ENCODE data around the gene CYREN. TPM values are rescaled to one million over a fixed set of nuclear protein-coding genes. Genes with fewer than 3 reads are reported as not detected.

Gene CYREN
- total and polyA plus RNA-seq, 9 of the 15 experiments (the other 6 are each of a cell fraction or from before 2014, with no cell fraction given): 13.9 to 108 (median 88.8) TPM

- H3K9me1 ChIP-seq (ENCODE audit: control insufficient read depth, insufficient read depth, low read length): no peaks in the 10 kb centered on the region
- BruUV-seq (replicated peaks): no TSS peak
- POLR2A ChIA-PET: interaction anchor here (0.6 to 3.6 kb wide), 3 partner anchors 10 to 294 kb away, joined by 3 to 20 read pairs (median 3); no protein-coding TSS in a partner anchor
These were observed 36.5 kb upstream of the CYREN start for GRCh38 chr7:135206941-135207391.

DNA sequence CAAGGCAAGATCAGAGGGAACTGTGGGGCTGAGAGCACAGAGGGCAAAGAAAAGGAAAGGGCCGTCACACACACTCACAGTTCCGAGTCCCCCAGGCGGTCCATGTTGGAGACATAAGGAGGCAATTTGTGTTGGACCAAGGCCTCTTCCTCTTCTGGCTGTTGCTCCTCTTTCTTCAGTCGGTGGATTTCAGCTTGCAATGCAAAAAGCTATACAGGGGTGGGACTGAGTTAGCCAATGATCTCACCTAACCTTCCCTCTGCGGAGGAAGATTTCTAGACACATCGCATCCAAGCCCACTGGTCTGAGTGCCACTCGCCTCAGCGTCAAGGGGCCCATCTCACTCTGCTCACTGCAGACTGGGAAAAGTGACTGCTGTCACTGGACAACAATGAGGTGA lies 35.3 kb upstream of the CYREN start:
- H3K36me3 ChIP-seq (ENCODE audit: control insufficient read depth, insufficient read depth, low read length): peaks cover 25% of the 10 kb centered on the region; the same call in 2 of the 3 replicates
- H3K4me2 ChIP-seq (ENCODE audit: insufficient read depth, low read length): no peak overlapping the region
- ATAC-seq (no peak), FAIRE-seq (no peak), DNase-seq (ENCODE audit: extremely low read depth in 1 of 4, low spot score in 3 of 4) (no peak)
- no peak overlapping the region for H3K9ac ChIP-seq (ENCODE audit: insufficient read depth in 1 of 2, low read depth in 2 of 2, low read length in 2 of 2)
- BruUV-seq (replicated peaks): no TSS peak
- 82% methylated on average over 8 of the region's 8 CpGs for WGBS (ENCODE audit: insufficient coverage, low coverage, missing lambda C conversion rate)
- H3K27me3 ChIP-seq (ENCODE audit: control insufficient read depth in 2 of 2, insufficient read depth in 2 of 2, low read length in 2 of 2): no peaks in the 10 kb centered on the region
- CTCF ChIA-PET (ENCODE audit: low intra/inter-chr PET ratio): no interaction called here
- in situ Hi-C loops (cut with MboI): no loop called here
- H3K9me3 ChIP-seq (replicated peaks; ENCODE audit: control insufficient read depth, insufficient read depth, low read depth, low read length): no peaks in the 10 kb centered on the region
- POLR2A ChIA-PET: interaction anchor here (1.3 to 3.6 kb wide), 3 partner anchors 9 to 42 kb away, joined by 3 to 20 read pairs (median 6); no protein-coding TSS in a partner anchor
- peaks cover 9 to 23% of the 10 kb centered on the region in 2 experiments for H3K4me1 ChIP-seq (replicated peaks in 1 of 2; ENCODE audit: control insufficient read depth in 2 of 2, insufficient read depth in 2 of 2, low read length in 2 of 2)
- H3K9me1 ChIP-seq (ENCODE audit: control insufficient read depth, insufficient read depth, low read length): no peaks in the 10 kb centered on the region
- H3K27ac ChIP-seq (ENCODE audit: extremely low read depth, low read depth, low read length): no peak overlapping the region
- H2AFZ ChIP-seq (ENCODE audit: low read depth, low read length): no peak overlapping the region
- no peaks in the 10 kb centered on the region for H4K20me1 ChIP-seq (replicated peaks; ENCODE audit: control insufficient read depth, insufficient read depth, low read length)
- no peaks in the 10 kb centered on the region for H3K79me2 ChIP-seq (ENCODE audit: control insufficient read depth, insufficient read depth, low read length)
- H3K4me3 ChIP-seq: no peak overlapping the region
- intact Hi-C loops (cut with micrococcal nuclease): no loop called here
- TF ChIP-seq, protein P1, sequence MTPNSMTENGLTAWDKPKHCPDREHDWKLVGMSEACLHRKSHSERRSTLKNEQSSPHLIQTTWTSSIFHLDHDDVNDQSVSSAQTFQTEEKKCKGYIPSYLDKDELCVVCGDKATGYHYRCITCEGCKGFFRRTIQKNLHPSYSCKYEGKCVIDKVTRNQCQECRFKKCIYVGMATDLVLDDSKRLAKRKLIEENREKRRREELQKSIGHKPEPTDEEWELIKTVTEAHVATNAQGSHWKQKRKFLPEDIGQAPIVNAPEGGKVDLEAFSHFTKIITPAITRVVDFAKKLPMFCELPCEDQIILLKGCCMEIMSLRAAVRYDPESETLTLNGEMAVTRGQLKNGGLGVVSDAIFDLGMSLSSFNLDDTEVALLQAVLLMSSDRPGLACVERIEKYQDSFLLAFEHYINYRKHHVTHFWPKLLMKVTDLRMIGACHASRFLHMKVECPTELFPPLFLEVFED (CRISPR knock-in tag; conservative IDR thresholded peaks at IDR 0.05): no peak
- TF ChIP-seq NEUROD1 (IDR thresholded peaks at IDR 0.05; ENCODE audit: borderline replicate concordance, low read depth, low read length, partially characterized antibody) (no peak), NR0B1 (IDR thresholded peaks at IDR 0.05; ENCODE audit: partially characterized antibody) (no peak), GTF2A2 (tag; IDR thresholded peaks at IDR 0.05) (no peak), TCF7 (IDR thresholded peaks at IDR 0.05; ENCODE audit: borderline replicate concordance) (no peak), FOXK1 (CRISPR knock-in tag; IDR thresholded peaks at IDR 0.05; ENCODE audit: borderline replicate concordance) (no peak), CXXC5 (CRISPR knock-in tag; IDR thresholded peaks at IDR 0.05) (no peak)

More at GRCh38 chr7:135206941-135207391, 36.5 kb upstream of the CYREN start:
- Histone ChIP-seq H3K27me3 (ENCODE audit: control insufficient read depth in 2 of 2, insufficient read depth in 2 of 2, low read length in 2 of 2) (no peaks in the 10 kb centered on the region; a peak in 1 of 5 replicates), H3K4me3 (no peak overlapping the region), H3K9ac (ENCODE audit: insufficient read depth in 1 of 2, low read depth in 2 of 2, low read length in 2 of 2) (no peak overlapping the region; a peak in 1 of 4 replicates), H3K36me3 (ENCODE audit: control insufficient read depth, insufficient read depth, low read length) (peaks cover 20% of the 10 kb centered on the region; the same call in 2 of the 3 replicates), H3K79me2 (ENCODE audit: control insufficient read depth, insufficient read depth, low read length) (no peaks in the 10 kb centered on the region), H2AFZ (ENCODE audit: low read depth, low read length) (no peak overlapping the region), H3K4me2 (ENCODE audit: insufficient read depth, low read length) (no peak overlapping the region), H3K9me3 (replicated peaks; ENCODE audit: control insufficient read depth, insufficient read depth, low read depth, low read length) (no peaks in the 10 kb centered on the region), H4K20me1 (replicated peaks; ENCODE audit: control insufficient read depth, insufficient read depth, low read length) (no peaks in the 10 kb centered on the region), H3K4me1 (replicated peaks in 1 of 2; ENCODE audit: control insufficient read depth in 2 of 2, insufficient read depth in 2 of 2, low read length in 2 of 2) (peaks cover 16 to 25% of the 10 kb centered on the region in 2 experiments), H3K27ac (ENCODE audit: extremely low read depth, low read depth, low read length) (no peak overlapping the region)
- intact Hi-C loops (cut with micrococcal nuclease): no loop called here
- TF ChIP-seq SPI1 (IDR thresholded peaks at IDR 0.05; ENCODE audit: borderline replicate concordance, low read depth, low read length) (0 out of 2 replicates have a peak, but pooled peaks have one; percentile 21), STAT5B (CRISPR knock-in tag; IDR thresholded peaks at IDR 0.05) (no peak)
- 67% methylated on average over 7 of the region's 7 CpGs for WGBS (ENCODE audit: insufficient coverage, low coverage, missing lambda C conversion rate)
- ATAC-seq (no peak), DNase-seq (ENCODE audit: extremely low read depth in 1 of 4, low spot score in 3 of 4) (no peak), FAIRE-seq (peak; percentile 37)
- CTCF ChIA-PET (ENCODE audit: low intra/inter-chr PET ratio): no interaction called here
- in situ Hi-C loops (cut with MboI): no loop called here
